ENCODE measurements around the gene OSCAR.

OSCAR gene

GRCh38 chr19:54077334-54077733 lies 23.3 kb downstream of the OSCAR start:
- no peak overlapping the region for H2BK120ac ChIP-seq (ENCODE audit: low read depth, low read length)
- H3K27me3 ChIP-seq (ENCODE audit: control insufficient read depth in 1 of 2, insufficient read depth in 1 of 2, low read length in 2 of 2) = no peaks in the 10 kb centered on the region
- no peaks in the 10 kb centered on the region for H3K36me3 ChIP-seq (ENCODE audit: control insufficient read depth in 1 of 2, insufficient read depth in 2 of 2, low read depth in 1 of 2, low read length in 2 of 2)
- no peak overlapping the region for H2AK5ac ChIP-seq (ENCODE audit: low read length, severe bottlenecking)
- no peak overlapping the region for H2BK5ac ChIP-seq (ENCODE audit: low read depth, low read length, poor library complexity, severe bottlenecking)
- H3K4me2 ChIP-seq (ENCODE audit: low read length, poor library complexity, severe bottlenecking) = no peak overlapping the region
- H3K27ac ChIP-seq (ENCODE audit: low read length, poor library complexity, severe bottlenecking) = no peak overlapping the region
- H3K14ac ChIP-seq (ENCODE audit: low read length in 2 of 2) = no peak overlapping the region
- H3K18ac ChIP-seq (ENCODE audit: low read depth in 1 of 2, low read length in 2 of 2) = no peak overlapping the region
- no peak overlapping the region for H3K4me3 ChIP-seq (ENCODE audit: insufficient read depth in 1 of 2, low read depth in 1 of 2, low read length in 2 of 2)
- no peak overlapping the region for H4K91ac ChIP-seq (ENCODE audit: low read length)
- H3K79me1 ChIP-seq (replicated peaks; ENCODE audit: low read length, poor library complexity, severe bottlenecking) = no peaks in the 10 kb centered on the region
- H2BK12ac ChIP-seq (ENCODE audit: low read length in 2 of 2) = no peak overlapping the region
- H3K9me3 ChIP-seq (ENCODE audit: control insufficient read depth, low read length) = peaks cover 7% of the 10 kb centered on the region
- DNase-seq = no peak
- H2BK15ac ChIP-seq (ENCODE audit: low read depth, poor library complexity, severe bottlenecking) = no peak overlapping the region
- H3K23ac ChIP-seq (ENCODE audit: low read length in 2 of 2) = no peak overlapping the region
- no peaks in the 10 kb centered on the region for H3K4me1 ChIP-seq (ENCODE audit: control insufficient read depth, insufficient read depth, low read depth, low read length)
- 90% methylated on average over 1 of the region's 5 CpGs for WGBS
- no peak overlapping the region for H4K8ac ChIP-seq (ENCODE audit: low read length)
- H2AFZ ChIP-seq (ENCODE audit: low read depth, low read length) = no peak overlapping the region
- no peak overlapping the region for H3K4ac ChIP-seq (ENCODE audit: low read depth in 1 of 2, low read length in 2 of 2)
- no peak overlapping the region for H3K9ac ChIP-seq (ENCODE audit: low read length)

GRCh38 chr19:54074851-54075250 lies 25.8 kb downstream of the OSCAR start:
- H3K14ac ChIP-seq (ENCODE audit: low read length in 2 of 2) = no peak overlapping the region
- H3K4me1 ChIP-seq (ENCODE audit: control insufficient read depth, insufficient read depth, low read depth, low read length) = no peaks in the 10 kb centered on the region
- H3K79me1 ChIP-seq (replicated peaks; ENCODE audit: low read length, poor library complexity, severe bottlenecking) = no peaks in the 10 kb centered on the region
- WGBS = 91% methylated on average over 8 of the region's 9 CpGs
- DNase-seq = no peak
- H2AK5ac ChIP-seq (ENCODE audit: low read length, severe bottlenecking) = no peak overlapping the region
- H3K27ac ChIP-seq (ENCODE audit: low read length, poor library complexity, severe bottlenecking) = no peak overlapping the region
- no peak overlapping the region for H2BK120ac ChIP-seq (ENCODE audit: low read depth, low read length)
- H4K8ac ChIP-seq (ENCODE audit: low read length) = no peak overlapping the region
- no peak overlapping the region for H3K4ac ChIP-seq (ENCODE audit: low read depth in 1 of 2, low read length in 2 of 2)
- H2BK12ac ChIP-seq (ENCODE audit: low read length in 2 of 2) = no peak overlapping the region
- no peak overlapping the region for H2AFZ ChIP-seq (ENCODE audit: low read depth, low read length)
- no peaks in the 10 kb centered on the region for H3K36me3 ChIP-seq (ENCODE audit: control insufficient read depth in 1 of 2, insufficient read depth in 2 of 2, low read depth in 1 of 2, low read length in 2 of 2)
- H2BK15ac ChIP-seq (ENCODE audit: low read depth, poor library complexity, severe bottlenecking) = no peak overlapping the region
- H2BK5ac ChIP-seq (ENCODE audit: low read depth, low read length, poor library complexity, severe bottlenecking) = no peak overlapping the region
- no peak overlapping the region for H3K23ac ChIP-seq (ENCODE audit: low read length in 2 of 2)
- no peak overlapping the region for H3K18ac ChIP-seq (ENCODE audit: low read depth in 1 of 2, low read length in 2 of 2)
- H3K9ac ChIP-seq (ENCODE audit: low read length) = no peak overlapping the region
- no peak overlapping the region for H3K4me3 ChIP-seq (ENCODE audit: insufficient read depth in 1 of 2, low read depth in 1 of 2, low read length in 2 of 2)
- H3K4me2 ChIP-seq (ENCODE audit: low read length, poor library complexity, severe bottlenecking) = no peak overlapping the region
- H4K91ac ChIP-seq (ENCODE audit: low read length) = no peak overlapping the region
- H3K27me3 ChIP-seq (ENCODE audit: control insufficient read depth in 1 of 2, insufficient read depth in 1 of 2, low read length in 2 of 2) = no peaks in the 10 kb centered on the region
- H3K9me3 ChIP-seq (ENCODE audit: control insufficient read depth, low read length) = no peaks in the 10 kb centered on the region

- DNase-seq = no peak
- Histone ChIP-seq H3K14ac (ENCODE audit: low read length in 2 of 2) (no peak overlapping the region), H3K18ac (ENCODE audit: low read depth in 1 of 2, low read length in 2 of 2) (no peak overlapping the region), H3K4me2 (ENCODE audit: low read length, poor library complexity, severe bottlenecking) (no peak overlapping the region), H3K27ac (ENCODE audit: low read length, poor library complexity, severe bottlenecking) (no peak overlapping the region), H3K36me3 (ENCODE audit: control insufficient read depth in 1 of 2, insufficient read depth in 2 of 2, low read depth in 1 of 2, low read length in 2 of 2) (no peaks in the 10 kb centered on the region), H3K4me1 (ENCODE audit: control insufficient read depth, insufficient read depth, low read depth, low read length) (no peaks in the 10 kb centered on the region), H3K23ac (ENCODE audit: low read length in 2 of 2) (no peak overlapping the region), H3K27me3 (ENCODE audit: control insufficient read depth in 1 of 2, insufficient read depth in 1 of 2, low read length in 2 of 2) (no peaks in the 10 kb centered on the region), H4K8ac (ENCODE audit: low read length) (no peak overlapping the region), H2BK5ac (ENCODE audit: low read depth, low read length, poor library complexity, severe bottlenecking) (no peak overlapping the region), H3K4ac (ENCODE audit: low read depth in 1 of 2, low read length in 2 of 2) (no peak overlapping the region), H4K91ac (ENCODE audit: low read length) (no peak overlapping the region), H2BK12ac (ENCODE audit: low read length in 2 of 2) (no peak overlapping the region), H2AK5ac (ENCODE audit: low read length, severe bottlenecking) (no peak overlapping the region), H2BK15ac (ENCODE audit: low read depth, poor library complexity, severe bottlenecking) (no peak overlapping the region), H3K79me1 (replicated peaks; ENCODE audit: low read length, poor library complexity, severe bottlenecking) (no peaks in the 10 kb centered on the region), H2BK120ac (ENCODE audit: low read depth, low read length) (no peak overlapping the region), H3K4me3 (ENCODE audit: insufficient read depth in 1 of 2, low read depth in 1 of 2, low read length in 2 of 2) (no peak overlapping the region), H3K9ac (ENCODE audit: low read length) (no peak overlapping the region), H2AFZ (ENCODE audit: low read depth, low read length) (no peak overlapping the region), H3K9me3 (ENCODE audit: control insufficient read depth, low read length) (peaks cover 8% of the 10 kb centered on the region)
- 85% methylated on average over 10 of the region's 10 CpGs for WGBS
Observed at GRCh38 chr19:54073829-54074228, 26.8 kb downstream of the OSCAR start.

DNA sequence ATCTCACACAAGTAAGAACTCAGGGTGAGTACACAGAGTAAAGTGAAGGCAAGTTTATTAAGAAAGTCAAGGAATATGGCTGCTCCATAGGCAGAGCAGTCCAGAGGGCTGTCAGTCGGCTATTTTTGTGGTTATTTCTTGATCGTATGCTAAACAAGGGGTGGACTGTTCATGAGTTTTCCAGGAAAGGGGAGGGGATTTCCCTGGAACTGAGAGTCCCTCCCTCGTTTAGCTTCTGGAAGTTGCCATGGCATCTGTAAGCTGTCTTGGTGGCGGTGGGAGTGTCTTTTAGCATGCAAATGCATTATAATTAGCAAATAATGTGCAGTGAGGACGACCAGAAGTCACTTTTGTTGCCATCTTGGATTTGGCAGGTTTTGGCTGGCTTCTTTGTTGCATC lies 31.1 kb downstream of the OSCAR start:
- H2BK12ac ChIP-seq (ENCODE audit: low read length in 2 of 2) = no peak overlapping the region
- no peak overlapping the region for H2BK5ac ChIP-seq (ENCODE audit: low read depth, low read length, poor library complexity, severe bottlenecking)
- H2BK15ac ChIP-seq (ENCODE audit: low read depth, poor library complexity, severe bottlenecking) = no peak overlapping the region
- H3K23ac ChIP-seq (ENCODE audit: low read length in 2 of 2) = no peak overlapping the region
- no peak overlapping the region for H3K4ac ChIP-seq (ENCODE audit: low read depth in 1 of 2, low read length in 2 of 2)
- no peaks in the 10 kb centered on the region for H3K79me1 ChIP-seq (replicated peaks; ENCODE audit: low read length, poor library complexity, severe bottlenecking)
- no peaks in the 10 kb centered on the region for H3K36me3 ChIP-seq (ENCODE audit: control insufficient read depth in 1 of 2, insufficient read depth in 2 of 2, low read depth in 1 of 2, low read length in 2 of 2)
- no peak overlapping the region for H3K14ac ChIP-seq (ENCODE audit: low read length in 2 of 2)
- no peak overlapping the region for H3K4me3 ChIP-seq (ENCODE audit: insufficient read depth in 1 of 2, low read depth in 1 of 2, low read length in 2 of 2)
- peaks cover 8% of the 10 kb centered on the region for H3K9me3 ChIP-seq (ENCODE audit: control insufficient read depth, low read length)
- H3K4me1 ChIP-seq (ENCODE audit: control insufficient read depth, insufficient read depth, low read depth, low read length) = no peaks in the 10 kb centered on the region
- H3K9ac ChIP-seq (ENCODE audit: low read length) = no peak overlapping the region
- WGBS = 57% methylated on average over 5 of the region's 5 CpGs
- no peak overlapping the region for H4K91ac ChIP-seq (ENCODE audit: low read length)
- H3K27me3 ChIP-seq (ENCODE audit: control insufficient read depth in 1 of 2, insufficient read depth in 1 of 2, low read length in 2 of 2) = no peaks in the 10 kb centered on the region
- H2BK120ac ChIP-seq (ENCODE audit: low read depth, low read length) = no peak overlapping the region
- H2AFZ ChIP-seq (ENCODE audit: low read depth, low read length) = no peak overlapping the region
- no peak overlapping the region for H3K27ac ChIP-seq (ENCODE audit: low read length, poor library complexity, severe bottlenecking)
- no peak for DNase-seq
- H4K8ac ChIP-seq (ENCODE audit: low read length) = no peak overlapping the region
- no peak overlapping the region for H3K18ac ChIP-seq (ENCODE audit: low read depth in 1 of 2, low read length in 2 of 2)
- H2AK5ac ChIP-seq (ENCODE audit: low read length, severe bottlenecking) = no peak overlapping the region
- no peak overlapping the region for H3K4me2 ChIP-seq (ENCODE audit: low read length, poor library complexity, severe bottlenecking)

Measured in mesenchymal stem cell (in vitro differentiated cells and primary cell).